Endothelial cell of umbilical vein (primary cell): ENCODE measurements around the gene COASY. TPM values are rescaled to one million over a fixed set of nuclear protein-coding genes. Genes with fewer than 3 reads are reported as not detected.

Experiments
- BruUV-seq: library from RNA; stranded (reverse); fragments of 400-500 nt; replicated peaks from 2 replicates; lab custom pipeline; 2021; lab: Mats Ljungman, UMichigan
- CTCF ChIA-PET: fragments of 300-600, 350-600 bp; sonication (Branson Sonifier 250); formaldehyde crosslinking; loops from one replicate; lab custom pipeline; 2021; ENCODE audit warnings: antibody characterized with exemption, inconsistent platforms; lab: Charles Lee
- POLR2A ChIA-PET: fragments of 300-600, 350-600 bp; sonication (Branson Sonifier 250); formaldehyde crosslinking; loops from one replicate; lab custom pipeline; 2021; ENCODE audit warnings: antibody characterized with exemption, inconsistent platforms; lab: Charles Lee
- DNase-seq: peaks from one replicate; pipeline ENCODE4 v3.0.0-alpha.2; 2011; ENCODE audit warnings: low read depth, low spot score
- FAIRE-seq: peaks from 2 replicates; lab custom pipeline; 2011; peaks lifted over from hg19 to GRCh38; lab: Jason Lieb, UNC
- H2AFZ ChIP-seq: 2 replicates; pipeline ENCODE4 v1.6.0; 2012; ENCODE audit warnings: low read depth, low read length, control low read depth, inconsistent platforms
- H3K27ac ChIP-seq: 2 replicates; pipeline ENCODE4 v1.5.1; 2011; ENCODE audit warnings: low read depth, mild to moderate bottlenecking, control low read depth, low read length, moderate library complexity; ENCODE audit not compliant: insufficient read depth
- H3K27me3 ChIP-seq, 2 experiments: 2 replicates each; pipeline versions ENCODE4 v1.6.0 to v1.6.1; 2011; ENCODE audit warnings: low read length in 2 of 2, mixed read lengths in 1 of 2; ENCODE audit not compliant: control insufficient read depth in 2 of 2, insufficient read depth in 2 of 2
- H3K36me3 ChIP-seq, 2 experiments: 2 replicates in 1 of 2; 3 replicates in 1 of 2; pipeline ENCODE4 v1.5.1; 2011; ENCODE audit warnings: low read length in 2 of 2, mild to moderate bottlenecking in 1 of 2, moderate library complexity in 1 of 2; ENCODE audit not compliant: control insufficient read depth in 2 of 2, insufficient read depth in 2 of 2; ENCODE audit errors: extremely low read depth in 1 of 2
- H3K4me1 ChIP-seq: 3 replicates; pipeline ENCODE4 v1.5.1; 2011; ENCODE audit warnings: mild to moderate bottlenecking, low read length; ENCODE audit not compliant: control insufficient read depth, insufficient read depth; ENCODE audit errors: extremely low read depth
- H3K4me2 ChIP-seq: 2 replicates; pipeline ENCODE4 v1.6.1; 2011; ENCODE audit warnings: low read length, control low read depth, mixed read lengths; ENCODE audit not compliant: insufficient read depth
- H3K4me3 ChIP-seq, 3 experiments: fragments of 200-600 bp in 1 of 3; sonication (generic), shearing (Covaris generic) in 1 of 3; replicated peaks in 1 of 3; 2 replicates each; pipeline ENCODE4 v1.5.1; 2011 to 2016; ENCODE audit warnings: control low read depth in 3 of 3, low read length in 3 of 3, mild to moderate bottlenecking in 2 of 3, inconsistent platforms in 1 of 3, low read depth in 1 of 3, moderate library complexity in 1 of 3; ENCODE audit not compliant: insufficient read depth in 1 of 3
- H3K79me2 ChIP-seq: 2 replicates; pipeline ENCODE4 v1.6.0; 2012; ENCODE audit warnings: low read length, inconsistent platforms; ENCODE audit not compliant: control insufficient read depth, insufficient read depth
- H3K9ac ChIP-seq: replicated peaks from 2 replicates; pipeline ENCODE3; 2011; ENCODE audit warnings: low read length, control low read depth; ENCODE audit not compliant: insufficient read depth; ENCODE audit errors: extremely low read depth
- H3K9me1 ChIP-seq: replicated peaks from 3 replicates; pipeline ENCODE4 v1.6.0; 2011; ENCODE audit warnings: mild to moderate bottlenecking, low read length; ENCODE audit not compliant: control insufficient read depth, insufficient read depth; ENCODE audit errors: extremely low read depth
- H3K9me3 ChIP-seq: replicated peaks from 2 replicates; pipeline ENCODE4 v1.5.1; 2012; ENCODE audit warnings: low read length, inconsistent platforms; ENCODE audit not compliant: control insufficient read depth, insufficient read depth
- H4K20me1 ChIP-seq: replicated peaks from 2 replicates; pipeline ENCODE3; 2011; ENCODE audit warnings: mild to moderate bottlenecking, low read length; ENCODE audit not compliant: control insufficient read depth, insufficient read depth; ENCODE audit errors: extremely low read depth
- CTCF ChIP-seq, 2 donors: IDR thresholded peaks; 1 replicate in 1 of 2; 2 replicates in 1 of 2; pipeline ENCODE4 v1.5.1; 2011; ENCODE audit warnings: low read length in 2 of 2, mild to moderate bottlenecking in 2 of 2, moderate library complexity in 2 of 2, control low read depth in 1 of 2, inconsistent platforms in 1 of 2, low read depth in 1 of 2; ENCODE audit not compliant: insufficient read depth in 1 of 2; ENCODE audit errors: extremely low read depth in 1 of 2
- EZH2 ChIP-seq: IDR thresholded peaks from 2 replicates; pipeline ENCODE4 v1.6.1; 2012; ENCODE audit warnings: borderline replicate concordance, low read depth, mild to moderate bottlenecking, moderate library complexity, low read length, inconsistent platforms; ENCODE audit not compliant: severe bottlenecking
- FOS ChIP-seq: IDR thresholded peaks from 2 replicates; pipeline ENCODE4 v1.6.1; 2011; ENCODE audit warnings: mild to moderate bottlenecking, low read length, moderate library complexity, borderline replicate concordance; ENCODE audit not compliant: insufficient read depth
- GATA2 ChIP-seq: IDR thresholded peaks from 2 replicates; pipeline ENCODE4 v1.7.0; 2011; ENCODE audit warnings: low read depth, mild to moderate bottlenecking, moderate library complexity, mixed read lengths, low read length; ENCODE audit not compliant: insufficient read length, insufficient read depth
- JUN ChIP-seq: IDR thresholded peaks from 2 replicates; pipeline ENCODE4 v1.6.1; 2011; ENCODE audit warnings: borderline replicate concordance, low read depth; ENCODE audit not compliant: insufficient read length, insufficient read depth
- MYC ChIP-seq: IDR thresholded peaks from one replicate; pipeline ENCODE4 v1.6.1; 2011; ENCODE audit warnings: mild to moderate bottlenecking, low read depth, low read length
- POLR2A ChIP-seq: IDR thresholded peaks from 2 replicates; pipeline ENCODE4 v1.6.1; 2012; ENCODE audit warnings: low read depth, mild to moderate bottlenecking, control low read depth, low read length
- POLR2AphosphoS5 ChIP-seq: IDR thresholded peaks from 2 replicates; pipeline ENCODE4 v1.6.1; 2012; ENCODE audit warnings: low read depth, mild to moderate bottlenecking, control low read depth, low read length, moderate library complexity; ENCODE audit not compliant: insufficient read depth
- dilution Hi-C: fragments of 300-500 bp; cut with MboI; formaldehyde crosslinking; loops from one replicate; pipeline ENCODE4 v1.15.0; 2019; ENCODE audit warnings: low sequenced_read_pairs; ENCODE audit not compliant: extremely low pct_ligation_motif_present
- intact Hi-C: fragments of 100-400 bp; cut with micrococcal nuclease; formaldehyde crosslinking; loops from one replicate; pipeline ENCODE4 v1.10.0; 2022
- polyA plus RNA-seq, 4 experiments: library from polyadenylated mRNA; depleted of rRNA in 3 of 4; stranded (reverse) in 3 of 4; unstranded in 1 of 4; fragments of >200 nt; gene quantifications; 2 replicates each; pipeline versions ENCODE4 v1.2.1 to v1.2.3, GENCODE V29; 2011 to 2012; ENCODE audit warnings: missing spikeins in 1 of 4
- total RNA-seq: library from RNA; stranded (reverse); gene quantifications from 2 replicates; pipeline ENCODE4 v1.2.3, GENCODE V29; 2021
- TF ChIP-seq, protein P1 (sequence below): IDR thresholded peaks from 2 replicates; pipeline ENCODE4 v1.6.1; 2011; ENCODE audit not compliant: insufficient read depth, insufficient read length

Gene COASY
- total and polyA plus RNA-seq, 2 donors (not counting 3 experiments of a cell fraction or from before 2014, with no cell fraction given): 39.6 to 69.2 TPM

DNA sequence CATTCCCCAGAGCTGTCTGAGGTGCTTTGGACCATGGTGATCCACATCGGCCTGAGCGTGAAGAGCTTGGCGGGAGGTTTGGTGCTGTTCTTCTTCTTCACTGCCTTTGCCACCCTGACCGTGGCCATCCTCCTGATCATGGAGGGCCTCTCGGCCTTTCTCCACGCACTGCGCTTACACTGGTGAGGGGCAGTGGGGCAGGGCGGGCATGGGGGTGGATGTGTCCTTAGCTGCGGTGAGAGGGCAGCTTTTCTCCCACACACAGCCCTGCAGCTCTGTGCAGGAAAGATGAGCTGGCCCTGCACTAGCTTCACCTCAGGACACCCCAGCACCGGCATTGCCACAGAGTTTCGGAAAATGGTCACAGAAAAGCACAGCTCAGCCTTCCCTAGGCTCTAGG is 47.7 kb upstream of the COASY start:
- Histone ChIP-seq H3K4me2 (no peak overlapping the region), H3K9me1 (no peaks in the 10 kb centered on the region), H4K20me1 (no peaks in the 10 kb centered on the region), H3K36me3 (peaks cover 0 to 3% of the 10 kb centered on the region in 2 experiments), H3K27me3 (no peaks in the 10 kb centered on the region), H3K27ac (no peak overlapping the region), H3K79me2 (no peaks in the 10 kb centered on the region), H3K9me3 (no peaks in the 10 kb centered on the region), H3K9ac (no peak overlapping the region), H3K4me1 (peaks cover 19% of the 10 kb centered on the region), H3K4me3 (no peak overlapping the region), H2AFZ (no peak overlapping the region)
- FAIRE-seq (no peak), DNase-seq (no peak)
- no TSS peak for BruUV-seq
- ChIA-PET CTCF (interaction anchor here (1.0 to 4.8 kb wide), 11 partner anchors 13 to 292 kb away, joined by 3 to 27 read pairs (median 5); no protein-coding TSS in a partner anchor), POLR2A (interaction anchor here (0.6 kb wide), 2 partner anchors 18 to 202 kb away, joined by 3 to 4 read pairs; no protein-coding TSS in a partner anchor)
- TF ChIP-seq, protein P1, sequence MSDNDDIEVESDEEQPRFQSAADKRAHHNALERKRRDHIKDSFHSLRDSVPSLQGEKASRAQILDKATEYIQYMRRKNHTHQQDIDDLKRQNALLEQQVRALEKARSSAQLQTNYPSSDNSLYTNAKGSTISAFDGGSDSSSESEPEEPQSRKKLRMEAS: no peak
- TF ChIP-seq MYC: no peak
- TF ChIP-seq POLR2A: no peak
- no peak for TF ChIP-seq JUN
- TF ChIP-seq GATA2: no peak
- no peak for TF ChIP-seq POLR2AphosphoS5
- TF ChIP-seq EZH2: no peak
- TF ChIP-seq FOS: no peak
- TF ChIP-seq CTCF (IDR thresholded peaks at IDR 0.05; ENCODE audit: extremely low read depth in 1 of 2, insufficient read depth in 1 of 2, low read depth in 1 of 2, low read length in 2 of 2): no peak
- intact Hi-C loops: no loop called here
- dilution Hi-C loops: loop anchor here (25.0 kb wide), 1 partner anchor 177 kb away; no protein-coding TSS in a partner anchor
